ENCODE measurements around the gene FAT4.

GRCh38 chr4:125357675-125358074, 42.9 kb downstream of the FAT4 start:
- TF ChIP-seq, protein P1, sequence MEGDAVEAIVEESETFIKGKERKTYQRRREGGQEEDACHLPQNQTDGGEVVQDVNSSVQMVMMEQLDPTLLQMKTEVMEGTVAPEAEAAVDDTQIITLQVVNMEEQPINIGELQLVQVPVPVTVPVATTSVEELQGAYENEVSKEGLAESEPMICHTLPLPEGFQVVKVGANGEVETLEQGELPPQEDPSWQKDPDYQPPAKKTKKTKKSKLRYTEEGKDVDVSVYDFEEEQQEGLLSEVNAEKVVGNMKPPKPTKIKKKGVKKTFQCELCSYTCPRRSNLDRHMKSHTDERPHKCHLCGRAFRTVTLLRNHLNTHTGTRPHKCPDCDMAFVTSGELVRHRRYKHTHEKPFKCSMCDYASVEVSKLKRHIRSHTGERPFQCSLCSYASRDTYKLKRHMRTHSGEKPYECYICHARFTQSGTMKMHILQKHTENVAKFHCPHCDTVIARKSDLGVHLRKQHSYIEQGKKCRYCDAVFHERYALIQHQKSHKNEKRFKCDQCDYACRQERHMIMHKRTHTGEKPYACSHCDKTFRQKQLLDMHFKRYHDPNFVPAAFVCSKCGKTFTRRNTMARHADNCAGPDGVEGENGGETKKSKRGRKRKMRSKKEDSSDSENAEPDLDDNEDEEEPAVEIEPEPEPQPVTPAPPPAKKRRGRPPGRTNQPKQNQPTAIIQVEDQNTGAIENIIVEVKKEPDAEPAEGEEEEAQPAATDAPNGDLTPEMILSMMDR (IDR thresholded peaks at IDR 0.05), result no peak
- TF ChIP-seq ZFX (IDR thresholded peaks at IDR 0.05; ENCODE audit: borderline replicate concordance), result no peak
